Type B pancreatic cell (in vitro differentiated cells): Measurements from ENCODE around the gene ZNF845. TPM values are rescaled to one million over a fixed set of nuclear protein-coding genes. Genes with fewer than 3 reads are reported as not detected.
A peak's percentile ranks its signal among the peaks of the same experiment; 100 is the strongest.
"Not testable (repeated sequence)": the region's sequence is repeated elsewhere in the genome, so short reads cannot be mapped to it uniquely, and the experiment has no call there.

Source experiments
- DNase-seq: peaks from one replicate; pipeline ENCODE4 v3.0.0; 2021; ENCODE audit warnings: mixed read lengths; ENCODE audit not compliant: unreplicated experiment; ENCODE audit errors: extremely low spot score
- H3K27ac Mint-ChIP-seq: 2 replicates; pipeline ENCODE4 v1.8.0; 2021; ENCODE audit warnings: mild to moderate bottlenecking, mixed read lengths
- H3K27me3 Mint-ChIP-seq: 2 replicates; pipeline ENCODE4 v1.8.0; 2021; ENCODE audit warnings: mixed read lengths
- H3K36me3 Mint-ChIP-seq: 2 replicates; pipeline ENCODE4 v1.8.0; 2021; ENCODE audit warnings: mixed read lengths
- H3K4me1 Mint-ChIP-seq: one replicate; pipeline ENCODE4 v1.8.0; 2021; ENCODE audit warnings: mixed read lengths; ENCODE audit not compliant: unreplicated experiment
- H3K4me3 Mint-ChIP-seq: 2 replicates; pipeline ENCODE4 v1.8.0; 2021; ENCODE audit warnings: mild to moderate bottlenecking, mixed read lengths
- H3K9me3 Mint-ChIP-seq: 2 replicates; pipeline ENCODE4 v1.8.0; 2021; ENCODE audit warnings: mixed read lengths
- total RNA-seq: library from RNA; stranded (reverse); gene quantifications from 2 replicates; pipeline ENCODE4 v1.2.1, GENCODE V29; 2021; ENCODE audit warnings: low replicate concordance
- TF ChIP-seq, protein P1 (sequence below): fragments of 200-600 bp; sonication (generic); conservative IDR thresholded peaks from 2 replicates; pipeline ENCODE4 v1.5.0; 2021; ENCODE audit warnings: antibody characterized with exemption, mild to moderate bottlenecking

The ZNF845 gene
- total RNA-seq, 1 donor from 2014 or later, result 9.3 TPM

DNA sequence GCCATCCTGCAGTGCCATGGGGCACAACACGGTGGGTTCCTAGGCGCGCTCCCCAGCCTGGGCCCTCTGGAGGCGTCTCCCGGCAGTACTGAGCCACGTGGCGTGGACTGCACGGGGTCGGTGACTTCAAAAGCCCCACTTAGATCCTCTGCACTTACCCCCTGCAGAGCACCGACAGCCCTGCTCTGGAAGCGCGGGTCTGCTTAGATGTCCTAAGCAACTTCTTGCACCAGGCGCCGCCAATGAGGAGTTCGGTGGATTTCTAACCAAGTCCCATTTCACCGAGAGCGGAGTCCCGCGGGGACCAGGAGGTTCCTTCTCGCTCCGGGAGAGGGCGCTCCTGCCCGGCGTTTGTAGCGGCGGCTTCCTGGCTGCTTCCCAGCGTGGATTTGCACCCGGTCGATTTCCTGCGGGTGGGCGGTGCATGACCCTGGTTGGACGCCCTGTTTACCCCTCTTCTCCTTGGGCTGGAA lies 25.2 kb upstream of the ZNF845 start:
- DNase-seq, result peak; percentile 79
- H3K4me1 Mint-ChIP-seq, result no peaks in the 10 kb centered on the region
- no peak overlapping the region for H3K27ac Mint-ChIP-seq
- no peaks in the 10 kb centered on the region for H3K9me3 Mint-ChIP-seq
- no peaks in the 10 kb centered on the region for H3K36me3 Mint-ChIP-seq
- TF ChIP-seq, protein P1, sequence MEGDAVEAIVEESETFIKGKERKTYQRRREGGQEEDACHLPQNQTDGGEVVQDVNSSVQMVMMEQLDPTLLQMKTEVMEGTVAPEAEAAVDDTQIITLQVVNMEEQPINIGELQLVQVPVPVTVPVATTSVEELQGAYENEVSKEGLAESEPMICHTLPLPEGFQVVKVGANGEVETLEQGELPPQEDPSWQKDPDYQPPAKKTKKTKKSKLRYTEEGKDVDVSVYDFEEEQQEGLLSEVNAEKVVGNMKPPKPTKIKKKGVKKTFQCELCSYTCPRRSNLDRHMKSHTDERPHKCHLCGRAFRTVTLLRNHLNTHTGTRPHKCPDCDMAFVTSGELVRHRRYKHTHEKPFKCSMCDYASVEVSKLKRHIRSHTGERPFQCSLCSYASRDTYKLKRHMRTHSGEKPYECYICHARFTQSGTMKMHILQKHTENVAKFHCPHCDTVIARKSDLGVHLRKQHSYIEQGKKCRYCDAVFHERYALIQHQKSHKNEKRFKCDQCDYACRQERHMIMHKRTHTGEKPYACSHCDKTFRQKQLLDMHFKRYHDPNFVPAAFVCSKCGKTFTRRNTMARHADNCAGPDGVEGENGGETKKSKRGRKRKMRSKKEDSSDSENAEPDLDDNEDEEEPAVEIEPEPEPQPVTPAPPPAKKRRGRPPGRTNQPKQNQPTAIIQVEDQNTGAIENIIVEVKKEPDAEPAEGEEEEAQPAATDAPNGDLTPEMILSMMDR, result peak; percentile 75
- H3K4me3 Mint-ChIP-seq, result peak overlapping the region; percentile 73
- H3K27me3 Mint-ChIP-seq, result peaks cover 67% of the 10 kb centered on the region

- DNase-seq, result no peak
- no peaks in the 10 kb centered on the region for H3K9me3 Mint-ChIP-seq
- no peaks in the 10 kb centered on the region for H3K36me3 Mint-ChIP-seq
- no peak overlapping the region for H3K27ac Mint-ChIP-seq
- H3K4me3 Mint-ChIP-seq, result no peak overlapping the region
- peaks cover 72% of the 10 kb centered on the region for H3K27me3 Mint-ChIP-seq
- no peaks in the 10 kb centered on the region for H3K4me1 Mint-ChIP-seq
- TF ChIP-seq, protein P1, result no peak
Measured at GRCh38 chr19:53311044-53311443, 22.5 kb upstream of the ZNF845 start.

DNA sequence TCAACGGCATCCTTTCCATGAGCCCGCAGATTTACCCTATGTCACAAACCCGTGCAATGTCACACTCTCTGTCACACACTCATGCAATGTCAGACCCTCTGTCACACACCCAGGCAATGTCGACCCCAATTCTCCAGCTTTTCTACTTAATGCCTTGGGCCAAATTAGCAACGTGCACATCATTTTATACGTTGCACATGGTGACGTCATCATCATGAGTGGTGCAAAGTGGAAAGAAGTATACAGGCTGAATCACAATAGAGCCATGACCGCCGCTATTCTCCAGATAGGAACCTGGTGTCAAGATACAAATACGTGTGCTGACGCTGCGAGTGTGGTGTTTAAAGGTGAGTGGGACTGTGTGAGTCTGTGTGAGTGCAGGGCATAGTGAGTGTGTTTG lies 21.7 kb upstream of the ZNF845 start:
- no peak overlapping the region for H3K4me3 Mint-ChIP-seq
- no peaks in the 10 kb centered on the region for H3K36me3 Mint-ChIP-seq
- H3K4me1 Mint-ChIP-seq, result no peaks in the 10 kb centered on the region
- H3K9me3 Mint-ChIP-seq, result no peaks in the 10 kb centered on the region
- no peak for DNase-seq
- no peak overlapping the region for H3K27ac Mint-ChIP-seq
- peaks cover 64% of the 10 kb centered on the region for H3K27me3 Mint-ChIP-seq
- TF ChIP-seq, protein P1, result no peak

DNA sequence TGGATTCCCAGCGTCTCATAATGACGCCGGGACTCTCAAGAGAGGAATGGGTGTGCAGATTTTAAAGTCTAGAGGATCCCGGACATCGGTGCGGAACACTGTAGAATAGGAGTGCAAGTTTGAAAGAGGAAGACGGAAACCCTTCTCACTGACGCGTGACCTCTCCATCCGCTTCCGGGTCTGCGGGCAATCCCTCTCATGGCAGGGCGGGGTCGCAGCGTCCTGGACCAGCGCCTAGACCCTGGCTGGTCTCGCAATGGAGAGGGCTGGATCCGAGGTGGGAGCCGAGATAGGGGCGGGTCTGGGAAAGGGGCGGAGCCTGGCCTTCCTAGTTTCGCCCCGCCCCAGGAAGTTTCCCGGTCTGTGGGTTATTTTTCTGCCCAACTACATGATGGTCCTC lies 4.6 kb upstream of the ZNF845 start:
- peaks cover under 1% of the 10 kb centered on the region for H3K4me1 Mint-ChIP-seq
- H3K27me3 Mint-ChIP-seq, result peaks cover 17% of the 10 kb centered on the region
- peaks cover 17% of the 10 kb centered on the region for H3K9me3 Mint-ChIP-seq
- H3K4me3 Mint-ChIP-seq, result no peak overlapping the region
- TF ChIP-seq, protein P1, result no peak
- no peak overlapping the region for H3K27ac Mint-ChIP-seq
- H3K36me3 Mint-ChIP-seq, result no peaks in the 10 kb centered on the region
- no peak for DNase-seq

- Mint-ChIP-seq H3K4me1 (peaks cover 5% of the 10 kb centered on the region), H3K27me3 (peaks cover 7% of the 10 kb centered on the region), H3K4me3 (peak overlapping the region; percentile 81), H3K9me3 (peaks cover 10% of the 10 kb centered on the region), H3K36me3 (no peaks in the 10 kb centered on the region), H3K27ac (peak overlapping the region; percentile 48)
- TF ChIP-seq, protein P1, result no peak
- DNase-seq, result no peak
Measured at GRCh38 chr19:53332484-53332883, 1.1 kb upstream of the ZNF845 start.

GRCh38 chr19:53333066-53333462 lies 485 bp upstream of the ZNF845 start:
- Mint-ChIP-seq H3K4me1 (peaks cover 5% of the 10 kb centered on the region), H3K27me3 (peaks cover 7% of the 10 kb centered on the region), H3K36me3 (no peaks in the 10 kb centered on the region), H3K4me3 (peak overlapping the region; percentile 88), H3K27ac (peak overlapping the region; percentile 91), H3K9me3 (peaks cover 10% of the 10 kb centered on the region)
- TF ChIP-seq, protein P1, result no peak
- DNase-seq, result no peak

GRCh38 chr19:53344403-53344802 lies 10.9 kb downstream of the ZNF845 start:
- not testable (repeated sequence) for H3K27ac Mint-ChIP-seq, H3K27me3 Mint-ChIP-seq, DNase-seq, H3K9me3 Mint-ChIP-seq, H3K4me1 Mint-ChIP-seq, H3K4me3 Mint-ChIP-seq
- peaks cover 66% of the 10 kb centered on the region for H3K36me3 Mint-ChIP-seq
